ENCODE measurements around the gene VPS13D. TPM values are rescaled to one million over a fixed set of nuclear protein-coding genes. Genes with fewer than 3 reads are reported as not detected.

The VPS13D gene
- total and polyA plus RNA-seq, 2 donors (not counting 3 experiments of a cell fraction or from before 2014, with no cell fraction given): 13.6 to 48.5 TPM

- dilution Hi-C loops (cut with MboI; ENCODE audit: extremely low pct_ligation_motif_present, low sequenced_read_pairs): no loop called here
Measured at GRCh38 chr1:12417389-12417788, 187.6 kb downstream of the VPS13D start.

More at GRCh38 chr1:12417389-12417788, 187.6 kb downstream of the VPS13D start:
- Histone ChIP-seq H3K36me3 (ENCODE audit: control insufficient read depth in 2 of 2, extremely low read depth in 1 of 2, insufficient read depth in 2 of 2, low read length in 2 of 2) (peaks cover 0 to 4% of the 10 kb centered on the region in 2 experiments), H3K27ac (ENCODE audit: insufficient read depth, low read depth, low read length) (no peak overlapping the region), H3K9me1 (replicated peaks; ENCODE audit: control insufficient read depth, extremely low read depth, insufficient read depth, low read length) (no peaks in the 10 kb centered on the region), H3K9ac (replicated peaks; ENCODE audit: extremely low read depth, insufficient read depth, low read length) (no peak overlapping the region), H3K9me3 (replicated peaks; ENCODE audit: control insufficient read depth, insufficient read depth, low read length) (no peaks in the 10 kb centered on the region), H3K79me2 (ENCODE audit: control insufficient read depth, insufficient read depth, low read length) (no peaks in the 10 kb centered on the region), H3K4me1 (ENCODE audit: control insufficient read depth, extremely low read depth, insufficient read depth, low read length) (no peaks in the 10 kb centered on the region), H3K4me3 (replicated peaks in 1 of 3; ENCODE audit: insufficient read depth in 1 of 3, low read depth in 1 of 3, low read length in 3 of 3) (no peak overlapping the region), H3K4me2 (ENCODE audit: insufficient read depth, low read length) (no peak overlapping the region), H3K27me3 (ENCODE audit: control insufficient read depth in 2 of 2, insufficient read depth in 2 of 2, low read length in 2 of 2) (no peaks in the 10 kb centered on the region), H4K20me1 (replicated peaks; ENCODE audit: control insufficient read depth, extremely low read depth, insufficient read depth, low read length) (no peaks in the 10 kb centered on the region), H2AFZ (ENCODE audit: low read depth, low read length) (no peak overlapping the region)
- CTCF ChIA-PET: interaction anchor here (0.9 to 1.4 kb wide), 2 partner anchors 10 to 13 kb away, joined by 3 read pairs; no protein-coding TSS in a partner anchor
- DNase-seq (ENCODE audit: low read depth, low spot score) (no peak), FAIRE-seq (no peak)
- no peak for TF ChIP-seq FOS (IDR thresholded peaks at IDR 0.05; ENCODE audit: borderline replicate concordance, insufficient read depth, low read length)
- TF ChIP-seq CTCF (IDR thresholded peaks at IDR 0.05; ENCODE audit: extremely low read depth in 1 of 2, insufficient read depth in 1 of 2, low read depth in 1 of 2, low read length in 2 of 2): no peak
- TF ChIP-seq JUN (IDR thresholded peaks at IDR 0.05; ENCODE audit: borderline replicate concordance, insufficient read depth, insufficient read length, low read depth): no peak
- no peak for TF ChIP-seq POLR2A (IDR thresholded peaks at IDR 0.05; ENCODE audit: low read depth, low read length)
- TF ChIP-seq GATA2 (IDR thresholded peaks at IDR 0.05; ENCODE audit: insufficient read depth, insufficient read length, low read depth, low read length): no peak
- TF ChIP-seq MYC (IDR thresholded peaks at IDR 0.05; ENCODE audit: low read depth, low read length): no peak
- no peak for TF ChIP-seq MAX (IDR thresholded peaks at IDR 0.05; ENCODE audit: insufficient read depth, insufficient read length)
- no peak for TF ChIP-seq POLR2AphosphoS5 (IDR thresholded peaks at IDR 0.05; ENCODE audit: insufficient read depth, low read depth, low read length)
- no peak for TF ChIP-seq EZH2 (IDR thresholded peaks at IDR 0.05; ENCODE audit: borderline replicate concordance, low read depth, low read length, severe bottlenecking)
- no TSS peak for BruUV-seq (replicated peaks)
- intact Hi-C loops (cut with micrococcal nuclease): no loop called here
- POLR2A ChIA-PET: interaction anchor here (0.6 kb wide), 1 partner anchor 8 kb away, joined by 5 read pairs; no protein-coding TSS in a partner anchor

Data from endothelial cell of umbilical vein (primary cell).